ENCODE data around the gene PRICKLE2. TPM values are rescaled to one million over a fixed set of nuclear protein-coding genes. Genes with fewer than 3 reads are reported as not detected.

The PRICKLE2 gene
- total RNA-seq, 1 donor from 2014 or later: 37.2 TPM

DNA sequence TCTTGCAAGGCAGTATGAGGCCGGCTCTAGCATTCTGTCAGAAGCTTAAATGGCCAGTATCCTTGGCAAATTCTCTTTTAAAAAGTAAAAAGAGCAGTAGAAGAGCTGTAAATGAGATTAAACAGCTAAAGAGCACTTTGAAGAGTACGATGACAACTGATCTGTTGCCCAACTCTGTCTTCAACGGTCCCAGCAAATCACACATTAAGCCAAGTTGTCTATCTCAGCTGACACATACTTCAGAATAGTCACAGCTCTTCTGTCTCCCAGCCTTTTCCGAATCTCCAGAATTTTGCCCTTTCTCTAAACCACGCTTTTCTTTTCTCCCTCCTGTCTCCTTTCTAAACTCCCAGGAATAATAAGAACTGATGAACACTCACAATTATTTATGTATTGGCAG, 51.7 kb downstream of the PRICKLE2 start:
- no peak for DNase-seq
- Histone ChIP-seq H3K4me3 (no peak overlapping the region), H3K4me1 (no peaks in the 10 kb centered on the region), H3K9me3 (no peaks in the 10 kb centered on the region), H3K27ac (no peak overlapping the region), H3K27me3 (no peaks in the 10 kb centered on the region), H3K36me3 (no peaks in the 10 kb centered on the region)
- intact Hi-C loops (cut with DNase I): no loop called here
- ATAC-seq: no peak
- TF ChIP-seq, protein P1, sequence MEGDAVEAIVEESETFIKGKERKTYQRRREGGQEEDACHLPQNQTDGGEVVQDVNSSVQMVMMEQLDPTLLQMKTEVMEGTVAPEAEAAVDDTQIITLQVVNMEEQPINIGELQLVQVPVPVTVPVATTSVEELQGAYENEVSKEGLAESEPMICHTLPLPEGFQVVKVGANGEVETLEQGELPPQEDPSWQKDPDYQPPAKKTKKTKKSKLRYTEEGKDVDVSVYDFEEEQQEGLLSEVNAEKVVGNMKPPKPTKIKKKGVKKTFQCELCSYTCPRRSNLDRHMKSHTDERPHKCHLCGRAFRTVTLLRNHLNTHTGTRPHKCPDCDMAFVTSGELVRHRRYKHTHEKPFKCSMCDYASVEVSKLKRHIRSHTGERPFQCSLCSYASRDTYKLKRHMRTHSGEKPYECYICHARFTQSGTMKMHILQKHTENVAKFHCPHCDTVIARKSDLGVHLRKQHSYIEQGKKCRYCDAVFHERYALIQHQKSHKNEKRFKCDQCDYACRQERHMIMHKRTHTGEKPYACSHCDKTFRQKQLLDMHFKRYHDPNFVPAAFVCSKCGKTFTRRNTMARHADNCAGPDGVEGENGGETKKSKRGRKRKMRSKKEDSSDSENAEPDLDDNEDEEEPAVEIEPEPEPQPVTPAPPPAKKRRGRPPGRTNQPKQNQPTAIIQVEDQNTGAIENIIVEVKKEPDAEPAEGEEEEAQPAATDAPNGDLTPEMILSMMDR (IDR thresholded peaks at IDR 0.05): no peak

DNA sequence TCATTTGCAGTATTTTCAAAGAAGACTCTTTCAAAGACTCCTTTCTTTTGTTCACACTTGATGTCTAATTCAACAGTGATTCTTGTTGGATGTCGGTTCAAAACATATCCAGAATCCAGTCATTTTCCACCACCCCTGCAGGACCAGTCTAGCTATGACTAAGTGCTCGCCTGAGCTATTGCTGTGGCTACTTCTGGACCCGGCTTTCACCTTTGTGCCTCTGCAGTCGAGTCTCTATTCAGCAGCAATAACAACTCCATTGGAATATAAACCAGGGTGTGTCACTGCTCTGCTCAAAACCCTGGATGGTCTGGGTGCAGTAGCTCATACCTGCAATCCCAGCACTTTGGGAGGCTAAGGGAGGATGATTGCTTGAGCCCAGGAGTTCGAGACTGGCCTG, 55.0 kb downstream of the PRICKLE2 start:
- no peak overlapping the region for H3K27ac ChIP-seq
- no peak for DNase-seq
- H3K4me3 ChIP-seq: no peak overlapping the region
- no peaks in the 10 kb centered on the region for H3K36me3 ChIP-seq
- TF ChIP-seq, protein P1 (IDR thresholded peaks at IDR 0.05): no peak
- no peaks in the 10 kb centered on the region for H3K4me1 ChIP-seq
- intact Hi-C loops (cut with DNase I): no loop called here
- no peaks in the 10 kb centered on the region for H3K27me3 ChIP-seq
- H3K9me3 ChIP-seq: no peaks in the 10 kb centered on the region
- ATAC-seq: no peak

DNA sequence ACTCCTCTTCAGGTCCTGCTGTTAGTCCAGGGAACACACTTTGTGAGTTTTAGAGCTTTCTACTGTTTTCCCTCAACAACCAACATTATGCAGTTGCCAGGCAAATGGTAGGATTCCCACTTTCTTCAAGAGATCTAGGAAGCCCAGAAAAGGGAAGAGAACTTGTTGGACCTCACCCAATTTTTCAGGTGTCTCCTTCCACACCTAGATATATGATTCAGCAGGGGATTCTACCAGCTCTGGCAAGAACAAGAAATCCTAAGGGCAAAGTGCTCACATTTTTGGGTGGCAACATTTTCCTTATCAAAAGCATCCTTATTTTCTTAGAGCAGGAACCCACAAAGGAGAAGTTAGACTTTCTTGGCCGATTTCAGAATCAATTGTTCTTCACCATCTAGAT, 57.4 kb downstream of the PRICKLE2 start:
- Histone ChIP-seq H3K27me3 (no peaks in the 10 kb centered on the region), H3K4me3 (no peak overlapping the region), H3K36me3 (no peaks in the 10 kb centered on the region), H3K27ac (no peak overlapping the region), H3K9me3 (no peaks in the 10 kb centered on the region), H3K4me1 (no peaks in the 10 kb centered on the region)
- DNase-seq (no peak), ATAC-seq (no peak)
- TF ChIP-seq, protein P1 (IDR thresholded peaks at IDR 0.05): no peak
- intact Hi-C loops (cut with DNase I): no loop called here

DNA sequence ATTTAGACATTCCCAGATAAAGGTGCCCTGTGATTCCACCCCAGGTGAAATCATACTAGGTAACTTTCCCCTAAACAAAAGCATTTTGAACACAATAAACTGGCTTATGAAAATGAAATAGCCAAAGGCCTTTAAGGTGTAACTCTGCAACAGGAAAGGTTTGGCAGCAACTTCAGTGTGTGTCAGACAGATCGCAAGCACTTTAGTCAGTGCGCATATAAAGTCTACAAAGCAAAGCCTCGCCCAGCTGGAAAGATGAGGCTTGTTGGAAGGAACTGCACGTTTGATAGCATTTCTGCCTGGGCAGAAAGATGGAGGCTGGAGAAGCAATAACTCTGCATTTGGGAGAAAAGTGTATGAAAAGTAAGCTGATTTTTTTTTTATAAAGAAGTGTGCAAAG, 57.9 kb downstream of the PRICKLE2 start:
- Histone ChIP-seq H3K4me1 (no peaks in the 10 kb centered on the region), H3K27me3 (no peaks in the 10 kb centered on the region), H3K9me3 (no peaks in the 10 kb centered on the region), H3K36me3 (no peaks in the 10 kb centered on the region), H3K27ac (no peak overlapping the region), H3K4me3 (no peak overlapping the region)
- intact Hi-C loops (cut with DNase I): no loop called here
- DNase-seq: no peak
- ATAC-seq: no peak
- TF ChIP-seq, protein P1 (IDR thresholded peaks at IDR 0.05): no peak

DNA sequence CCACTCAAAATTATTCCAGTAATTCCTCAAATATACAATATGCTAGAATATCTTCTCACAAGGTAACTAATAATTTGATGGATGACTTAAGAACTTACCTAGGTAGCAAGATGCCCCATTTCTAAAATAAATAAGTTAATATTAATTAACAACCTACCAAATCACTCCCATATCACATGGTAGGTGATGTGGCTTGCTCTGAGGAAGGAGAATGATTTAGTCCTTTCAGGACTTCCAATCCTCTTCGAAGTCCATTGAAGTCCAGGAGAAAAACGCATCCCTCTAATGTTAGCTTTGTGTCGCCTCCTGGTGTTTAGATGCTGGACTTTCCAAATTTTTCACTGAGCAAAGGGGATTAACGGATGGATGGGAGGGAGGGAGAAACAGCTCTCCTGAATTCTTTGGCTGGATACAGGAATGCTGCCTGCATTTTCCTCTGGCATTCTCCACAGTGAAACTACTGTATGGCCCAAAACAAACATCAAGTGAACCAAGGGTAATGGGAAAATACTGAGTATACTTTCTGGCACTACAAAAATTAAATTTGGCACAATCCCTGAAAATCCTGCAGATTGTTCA, 58.6 kb downstream of the PRICKLE2 start:
- DNase-seq (no peak), ATAC-seq (no peak)
- H3K4me3 ChIP-seq: no peak overlapping the region
- no peaks in the 10 kb centered on the region for H3K36me3 ChIP-seq
- no peak overlapping the region for H3K27ac ChIP-seq
- no peaks in the 10 kb centered on the region for H3K9me3 ChIP-seq
- TF ChIP-seq, protein P1 (IDR thresholded peaks at IDR 0.05): no peak
- intact Hi-C loops (cut with DNase I): no loop called here
- no peaks in the 10 kb centered on the region for H3K4me1 ChIP-seq
- no peaks in the 10 kb centered on the region for H3K27me3 ChIP-seq

DNA sequence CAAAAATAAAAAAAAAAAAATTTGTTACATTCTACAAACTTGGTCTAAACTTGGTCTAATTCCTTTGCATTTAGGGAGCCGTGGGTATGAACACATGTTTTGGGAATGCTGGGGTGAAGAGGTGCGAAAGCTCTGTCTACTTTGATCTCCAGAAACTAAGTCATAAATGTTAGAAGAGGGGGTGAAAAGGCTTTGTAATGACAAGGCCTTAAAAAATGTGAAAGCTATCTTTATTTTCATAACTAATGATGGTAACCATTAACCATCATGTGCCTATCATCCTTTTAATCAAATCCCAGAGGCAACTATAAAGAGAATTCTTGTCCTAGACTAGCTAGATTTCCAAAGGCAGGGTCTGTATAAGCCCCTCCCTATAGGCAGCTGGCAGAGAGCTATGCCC, 60.9 kb downstream of the PRICKLE2 start:
- H3K4me1 ChIP-seq: peaks cover 6% of the 10 kb centered on the region

More for the DNA sequence above, 60.9 kb downstream of the PRICKLE2 start:
- no peak for ATAC-seq
- no peaks in the 10 kb centered on the region for H3K9me3 ChIP-seq
- H3K27ac ChIP-seq: no peak overlapping the region
- TF ChIP-seq, protein P1 (IDR thresholded peaks at IDR 0.05): no peak
- H3K27me3 ChIP-seq: no peaks in the 10 kb centered on the region
- DNase-seq: no peak
- intact Hi-C loops (cut with DNase I): no loop called here
- H3K4me3 ChIP-seq: no peak overlapping the region
- peaks cover 9% of the 10 kb centered on the region for H3K36me3 ChIP-seq
